Suprapubic skin (tissue), 4 donors: ENCODE results near the gene SLC47A2. TPM values are rescaled to one million over a fixed set of nuclear protein-coding genes. Genes with fewer than 3 reads are reported as not detected.

Experiments used
- DNase-seq, 2 donors: peaks; one replicate each; pipeline ENCODE4 v3.0.0-alpha.2; 2019; ENCODE audit warnings: low spot score in 2 of 2
- H3K27ac ChIP-seq: fragments of 200-600 bp; sonication (generic); one replicate; pipeline ENCODE4 v1.5.1; 2019
- H3K27me3 ChIP-seq: fragments of 200-600 bp; sonication (generic); one replicate; pipeline ENCODE4 v1.5.1; 2019
- H3K36me3 ChIP-seq: fragments of 200-600 bp; sonication (generic); one replicate; pipeline ENCODE4 v1.5.1; 2019
- H3K4me1 ChIP-seq: fragments of 200-600 bp; sonication (generic); one replicate; pipeline ENCODE4 v1.5.1; 2019
- H3K4me3 ChIP-seq: fragments of 200-600 bp; sonication (generic); one replicate; pipeline ENCODE4 v1.5.1; 2019; ENCODE audit warnings: mild to moderate bottlenecking
- H3K9me3 ChIP-seq: fragments of 200-600 bp; sonication (generic); one replicate; pipeline ENCODE4 v1.5.1; 2019
- CTCF ChIP-seq, 2 donors: fragments of 200-600 bp in 1 of 2; fragments of 450-650 bp in 1 of 2; sonication (generic) in 1 of 2; IDR thresholded peaks; one replicate each; pipeline ENCODE4 v1.5.1; 2016 to 2019; ENCODE audit warnings: antibody characterized with exemption in 2 of 2, mild to moderate bottlenecking in 1 of 2, moderate library complexity in 1 of 2
- EP300 ChIP-seq: sonication (generic); formaldehyde crosslinking; IDR thresholded peaks from one replicate; pipeline ENCODE4 v1.6.1; 2017; ENCODE audit warnings: antibody characterized with exemption
- POLR2A ChIP-seq, 2 donors: fragments of 450-650 bp; IDR thresholded peaks; one replicate each; pipeline ENCODE4 v1.6.1; 2017; ENCODE audit warnings: antibody characterized with exemption in 2 of 2, mild to moderate bottlenecking in 2 of 2, moderate library complexity in 2 of 2
- POLR2AphosphoS5 ChIP-seq, 3 donors: sonication (generic); formaldehyde crosslinking; IDR thresholded peaks; one replicate each; pipeline ENCODE4 v1.6.1; 2017; ENCODE audit warnings: antibody characterized with exemption in 3 of 3
- whole genome bisulfite sequencing: methylation state at CpG from one replicate; pipeline ENCODE4 v1.1.5; 2018; 5-methylcytosine and 5-hydroxymethylcytosine counted together
- total RNA-seq, 4 donors: library from RNA; depleted of rRNA; stranded (reverse); fragments of >200 nt; gene quantifications; one replicate each; pipeline ENCODE4 v1.1.0, GENCODE V29; 2016

Gene SLC47A2
- total RNA-seq, 4 donors from 2014 or later = 0.96 to 7.9 (median 2.5) TPM; not detected in 1

- Histone ChIP-seq H3K27ac (no peak overlapping the region), H3K27me3 (no peaks in the 10 kb centered on the region), H3K4me3 (no peak overlapping the region), H3K9me3 (no peaks in the 10 kb centered on the region), H3K36me3 (peaks cover 3% of the 10 kb centered on the region), H3K4me1 (no peaks in the 10 kb centered on the region)
- DNase-seq = no peak
- no peak for TF ChIP-seq POLR2A (IDR thresholded peaks at IDR 0.05)
- no peak for TF ChIP-seq CTCF (IDR thresholded peaks at IDR 0.05)
- no peak for TF ChIP-seq POLR2AphosphoS5 (IDR thresholded peaks at IDR 0.05)
- no peak for TF ChIP-seq EP300
- WGBS = 96% methylated on average over 13 of the region's 14 CpGs
Observed at GRCh38 chr17:19738073-19738449, 21.7 kb upstream of the SLC47A2 start.

- 70% methylated on average over 5 of the region's 15 CpGs for WGBS
- H3K4me1 ChIP-seq = no peaks in the 10 kb centered on the region
- no peak for TF ChIP-seq POLR2A (IDR thresholded peaks at IDR 0.05)
- TF ChIP-seq CTCF (IDR thresholded peaks at IDR 0.05) = no peak
- TF ChIP-seq EP300 = no peak
- no peak for TF ChIP-seq POLR2AphosphoS5 (IDR thresholded peaks at IDR 0.05)
- H3K27me3 ChIP-seq = no peaks in the 10 kb centered on the region
- no peak overlapping the region for H3K4me3 ChIP-seq
- peaks cover 3% of the 10 kb centered on the region for H3K36me3 ChIP-seq
- no peak for DNase-seq
- no peaks in the 10 kb centered on the region for H3K9me3 ChIP-seq
- no peak overlapping the region for H3K27ac ChIP-seq
Observed at GRCh38 chr17:19737305-19738072, 21.1 kb upstream of the SLC47A2 start.

- TF ChIP-seq POLR2AphosphoS5 (IDR thresholded peaks at IDR 0.05) (no peak), CTCF (IDR thresholded peaks at IDR 0.05) (no peak), EP300 (no peak), POLR2A (IDR thresholded peaks at IDR 0.05) (no peak)
- Histone ChIP-seq H3K4me1 (peaks cover 4% of the 10 kb centered on the region), H3K4me3 (no peak overlapping the region), H3K36me3 (peaks cover 3% of the 10 kb centered on the region), H3K27ac (no peak overlapping the region), H3K27me3 (no peaks in the 10 kb centered on the region), H3K9me3 (no peaks in the 10 kb centered on the region)
- WGBS = 79% methylated on average over 11 of the region's 11 CpGs
- no peak for DNase-seq
Observed at GRCh38 chr17:19736071-19736470, 19.7 kb upstream of the SLC47A2 start.

- WGBS = 83% methylated on average over 11 of the region's 11 CpGs
- Histone ChIP-seq H3K9me3 (no peaks in the 10 kb centered on the region), H3K27me3 (no peaks in the 10 kb centered on the region), H3K4me3 (no peak overlapping the region), H3K36me3 (no peaks in the 10 kb centered on the region), H3K4me1 (peaks cover 17% of the 10 kb centered on the region), H3K27ac (no peak overlapping the region)
- DNase-seq = no peak
- no peak for TF ChIP-seq POLR2A (IDR thresholded peaks at IDR 0.05)
- no peak for TF ChIP-seq CTCF (IDR thresholded peaks at IDR 0.05)
- no peak for TF ChIP-seq EP300
- no peak for TF ChIP-seq POLR2AphosphoS5 (IDR thresholded peaks at IDR 0.05)
Observed at GRCh38 chr17:19733953-19734526, 17.7 kb upstream of the SLC47A2 start.

- H3K4me3 ChIP-seq = no peak overlapping the region
- no peak for TF ChIP-seq EP300
- TF ChIP-seq POLR2A (IDR thresholded peaks at IDR 0.05) = no peak
- TF ChIP-seq CTCF (IDR thresholded peaks at IDR 0.05) = no peak
- TF ChIP-seq POLR2AphosphoS5 (IDR thresholded peaks at IDR 0.05) = no peak
- H3K4me1 ChIP-seq = peaks cover 42% of the 10 kb centered on the region
- no peak for DNase-seq
- no peaks in the 10 kb centered on the region for H3K36me3 ChIP-seq
- no peaks in the 10 kb centered on the region for H3K9me3 ChIP-seq
- H3K27me3 ChIP-seq = no peaks in the 10 kb centered on the region
- 94% methylated on average over 11 of the region's 11 CpGs for WGBS
- H3K27ac ChIP-seq = no peak overlapping the region
Observed at GRCh38 chr17:19731626-19732025, 15.2 kb upstream of the SLC47A2 start.
